HAP-1 (cell line): ENCODE data around the gene RHBDF1.
"Not testable (repeated sequence)": the region's sequence is repeated elsewhere in the genome, so short reads cannot be mapped to it uniquely, and the experiment has no call there.

Source experiments
- DNase-seq, 2 experiments: peaks; one replicate each; pipeline ENCODE4 v3.0.0-alpha.2; 2016 to 2020; ENCODE audit warnings: low spot score in 2 of 2
- H3K27me3 ChIP-seq: fragments of 250-450 bp; sonication (Bioruptor Pico); 2 replicates; pipeline ENCODE4 v1.5.1; 2020; ENCODE audit warnings: low read depth, mild to moderate bottlenecking, moderate library complexity
- H3K36me3 ChIP-seq: fragments of 250-450 bp; sonication (Bioruptor Pico); replicated peaks from 2 replicates; pipeline ENCODE4 v1.5.1; 2020; ENCODE audit warnings: mild to moderate bottlenecking
- H3K4me1 ChIP-seq: fragments of 250-450 bp; sonication (Bioruptor Pico); 2 replicates; pipeline ENCODE4 v1.5.1; 2020; ENCODE audit warnings: mild to moderate bottlenecking
- H3K4me3 ChIP-seq: fragments of 250-450 bp; sonication (Bioruptor Pico); 2 replicates; pipeline ENCODE4 v1.5.1; 2020; ENCODE audit warnings: mild to moderate bottlenecking, moderate library complexity
- H3K9me3 ChIP-seq: fragments of 250-450 bp; sonication (Bioruptor Pico); 2 replicates; pipeline ENCODE4 v1.5.1; 2020; ENCODE audit warnings: mild to moderate bottlenecking, moderate library complexity
- in situ Hi-C: fragments of 300-500 bp; cut with MboI; formaldehyde crosslinking; loops from 3 replicates; pipeline ENCODE4 v1.14.3; 2020; ENCODE audit warnings: low sequenced_read_pairs, inconsistent platforms, mixed read lengths

RHBDF1 gene

GRCh38 chr16:36336-36984, 36.0 kb downstream of the RHBDF1 start:
- peaks cover 9% of the 10 kb centered on the region for H3K36me3 ChIP-seq
- H3K4me1 ChIP-seq: no peaks in the 10 kb centered on the region
- in situ Hi-C loops: no loop called here
- H3K27me3 ChIP-seq: no peaks in the 10 kb centered on the region
- H3K4me3 ChIP-seq: no peak overlapping the region
- no peak for DNase-seq
- H3K9me3 ChIP-seq: no peaks in the 10 kb centered on the region

GRCh38 chr16:35678-36305, 36.6 kb downstream of the RHBDF1 start:
- Histone ChIP-seq H3K4me3 (no peak overlapping the region), H3K36me3 (peaks cover 4% of the 10 kb centered on the region), H3K4me1 (no peaks in the 10 kb centered on the region), H3K9me3 (no peaks in the 10 kb centered on the region), H3K27me3 (no peaks in the 10 kb centered on the region)
- DNase-seq: no peak
- in situ Hi-C loops: no loop called here

GRCh38 chr16:35011-35677, 37.3 kb downstream of the RHBDF1 start:
- no peaks in the 10 kb centered on the region for H3K27me3 ChIP-seq
- in situ Hi-C loops: no loop called here
- H3K4me3 ChIP-seq: no peak overlapping the region
- H3K4me1 ChIP-seq: no peaks in the 10 kb centered on the region
- H3K9me3 ChIP-seq: no peaks in the 10 kb centered on the region
- peaks cover 4% of the 10 kb centered on the region for H3K36me3 ChIP-seq
- no peak for DNase-seq

GRCh38 chr16:34648-34987, 37.8 kb downstream of the RHBDF1 start:
- Histone ChIP-seq H3K4me1 (no peaks in the 10 kb centered on the region), H3K4me3 (no peak overlapping the region), H3K36me3 (peaks cover 4% of the 10 kb centered on the region), H3K9me3 (no peaks in the 10 kb centered on the region), H3K27me3 (no peaks in the 10 kb centered on the region)
- in situ Hi-C loops: no loop called here
- DNase-seq: no peak

GRCh38 chr16:33877-34647, 38.4 kb downstream of the RHBDF1 start:
- in situ Hi-C loops: no loop called here
- Histone ChIP-seq H3K4me3 (no peak overlapping the region), H3K4me1 (no peaks in the 10 kb centered on the region), H3K9me3 (no peaks in the 10 kb centered on the region), H3K36me3 (peaks cover 2% of the 10 kb centered on the region), H3K27me3 (no peaks in the 10 kb centered on the region)
- DNase-seq: no peak

- H3K4me1 ChIP-seq, DNase-seq, in situ Hi-C loops, H3K4me3 ChIP-seq, H3K36me3 ChIP-seq, H3K9me3 ChIP-seq, H3K27me3 ChIP-seq: not testable (repeated sequence)
These were observed 39.1 kb downstream of the RHBDF1 start for GRCh38 chr16:33154-33876.

- H3K27me3 ChIP-seq, DNase-seq, H3K9me3 ChIP-seq, H3K36me3 ChIP-seq, in situ Hi-C loops, H3K4me1 ChIP-seq, H3K4me3 ChIP-seq: not testable (repeated sequence)
These were observed 41.8 kb downstream of the RHBDF1 start for GRCh38 chr16:30627-31026.

- H3K4me1 ChIP-seq, H3K9me3 ChIP-seq, H3K27me3 ChIP-seq, in situ Hi-C loops, DNase-seq, H3K4me3 ChIP-seq, H3K36me3 ChIP-seq: not testable (repeated sequence)
These were observed 46.5 kb downstream of the RHBDF1 start for GRCh38 chr16:25926-26348.

GRCh38 chr16:24151-24550, 48.3 kb downstream of the RHBDF1 start:
- in situ Hi-C loops, H3K27me3 ChIP-seq, DNase-seq, H3K9me3 ChIP-seq, H3K36me3 ChIP-seq, H3K4me3 ChIP-seq, H3K4me1 ChIP-seq: not testable (repeated sequence)

- H3K4me1 ChIP-seq, H3K27me3 ChIP-seq, DNase-seq, H3K4me3 ChIP-seq, in situ Hi-C loops, H3K9me3 ChIP-seq, H3K36me3 ChIP-seq: not testable (repeated sequence)
These were observed 51.5 kb downstream of the RHBDF1 start for GRCh38 chr16:20886-21285.

GRCh38 chr16:17062-17765, 55.2 kb downstream of the RHBDF1 start:
- H3K9me3 ChIP-seq, H3K27me3 ChIP-seq, in situ Hi-C loops, H3K36me3 ChIP-seq, H3K4me1 ChIP-seq, H3K4me3 ChIP-seq, DNase-seq: not testable (repeated sequence)

GRCh38 chr16:10772-11171, 61.7 kb downstream of the RHBDF1 start:
- H3K36me3 ChIP-seq, H3K27me3 ChIP-seq, H3K9me3 ChIP-seq, H3K4me1 ChIP-seq, in situ Hi-C loops, H3K4me3 ChIP-seq: not testable (repeated sequence)
- DNase-seq: peak in 1 of 2 experiments; percentile 93
